Adrenal gland (tissue), 12 donors: ENCODE results near the gene TCERG1L. TPM values are rescaled to one million over a fixed set of nuclear protein-coding genes. Genes with fewer than 3 reads are reported as not detected.

Source experiments
- DNase-seq, 7 donors: peaks; one replicate each; pipeline ENCODE4 v3.0.0-alpha.2; 2019 to 2020
- H3K27ac ChIP-seq, 5 donors: fragments of 200-600 bp; sonication (generic) in 4 of 5; 1 replicate in 3 of 5; 2 replicates in 2 of 5; pipeline versions ENCODE4 v1.5.1 to v1.8.0; 2016 to 2020; ENCODE audit warnings: mild to moderate bottlenecking in 1 of 5
- H3K27me3 ChIP-seq: fragments of 200-600 bp; 2 replicates; pipeline ENCODE4 v1.8.0; 2021
- H3K36me3 ChIP-seq, 2 donors: fragments of 200-600 bp; replicated peaks in 1 of 2; 1 replicate in 1 of 2; 2 replicates in 1 of 2; pipeline versions ENCODE4 v1.5.1 to v1.8.0; 2018 to 2022
- H3K4me1 ChIP-seq, 2 donors: fragments of 200-600 bp; replicated peaks in 1 of 2; 1 replicate in 1 of 2; 2 replicates in 1 of 2; pipeline versions ENCODE4 v1.5.1 to v1.8.0; 2018 to 2021
- H3K4me3 ChIP-seq, 4 donors: fragments of 200-600 bp; sonication (generic) in 3 of 4; one replicate each; pipeline ENCODE4 v1.5.1; 2016 to 2018
- H3K9me3 ChIP-seq, 3 donors: fragments of 200-600 bp; sonication (generic) in 1 of 3; replicated peaks in 1 of 3; 1 replicate in 2 of 3; 2 replicates in 1 of 3; pipeline versions ENCODE4 v1.5.1 to v1.8.0; 2016 to 2021
- CTCF ChIP-seq, 6 experiments: fragments of 450-650 bp in 4 of 6; fragments of 200-600 bp in 2 of 6; sonication (generic) in 1 of 6; IDR thresholded peaks; 1 replicate in 5 of 6; 2 replicates in 1 of 6; pipeline versions ENCODE4 v1.5.1 to v1.8.0; 2016 to 2021; ENCODE audit warnings: antibody characterized with exemption in 6 of 6, mild to moderate bottlenecking in 2 of 6, moderate library complexity in 1 of 6
- POLR2A ChIP-seq, 2 donors: fragments of 450-650 bp; IDR thresholded peaks; one replicate each; pipeline ENCODE4 v1.6.1; 2017; ENCODE audit warnings: antibody characterized with exemption in 2 of 2, mild to moderate bottlenecking in 2 of 2, moderate library complexity in 1 of 2
- WGBS, 4 donors: extraction: QIAGEN DNeasy Blood & Tissue Kit in 2 of 4; methylation state at CpG; one replicate each; pipeline versions ENCODE4 v1.1.5 to v1.1.7; 2013 to 2017; 5-methylcytosine and 5-hydroxymethylcytosine counted together
- intact Hi-C, 2 donors: fragments of 100-400 bp; cut with DNase I; formaldehyde crosslinking; loops; one replicate each; pipeline versions ENCODE4 v1.14.1 to v1.15.0; 2022 to 2023
- polyA plus RNA-seq, 3 donors: library from polyadenylated mRNA; stranded (reverse); fragments of 200-250 nt in 2 of 3; fragments of 350-450 nt in 1 of 3; fragmentation: Illumina TruSeq in 1 of 3; extraction: RNeasy Lipid Tissue Mini Kit (QIAGEN cat#74804) in 1 of 3; gene quantifications; one replicate each; pipeline ENCODE4 v1.2.3, GENCODE V29; 2013 to 2014
- total RNA-seq, 9 donors: library from RNA; depleted of rRNA in 4 of 9; stranded (reverse); fragments of >200 nt in 4 of 9; fragments of 120-200 nt in 1 of 9; fragmentation: NEBNext Ultra II Directional in 1 of 9; extraction: Animal tissue kit (Norgen Biotek cat#: 25700) in 1 of 9; gene quantifications; one replicate each; pipeline versions ENCODE4 v1.1.0 to v1.2.4, GENCODE V29; 2013 to 2023
- donor health status: healthy with polysubstance abuse.
- donor health status: Bipolar disorder and iron deficiency.
- donor health status: DM: yes; HTN: yes; CAD: no.
- donor health status: DM: no; HTN: no; CAD: no.
- donor health status: DM: no; HTN: no; CAD: no.
- donor health status: DM: yes; HTN: yes; CAD: no.

Gene TCERG1L
- total and polyA plus RNA-seq, 12 donors, result 0.17 to 3.4 (median 0.97) TPM

- Histone ChIP-seq H3K4me1 (no peaks in the 10 kb centered on the region), H3K9me3 (no peaks in the 10 kb centered on the region), H3K27me3 (no peaks in the 10 kb centered on the region), H3K36me3 (no peaks in the 10 kb centered on the region), H3K4me3 (no peak overlapping the region), H3K27ac (no peak overlapping the region)
- 84 to 94% (median 90%) methylated on average over 6 of the region's 6 CpGs for WGBS, 4 donors
- DNase-seq, result no peak
- intact Hi-C loops, result no loop called here
- no peak for TF ChIP-seq POLR2A (IDR thresholded peaks at IDR 0.05)
- TF ChIP-seq CTCF (IDR thresholded peaks at IDR 0.05), result no peak
These were observed 95.7 kb downstream of the TCERG1L start for GRCh38 chr10:131215776-131216175.

DNA sequence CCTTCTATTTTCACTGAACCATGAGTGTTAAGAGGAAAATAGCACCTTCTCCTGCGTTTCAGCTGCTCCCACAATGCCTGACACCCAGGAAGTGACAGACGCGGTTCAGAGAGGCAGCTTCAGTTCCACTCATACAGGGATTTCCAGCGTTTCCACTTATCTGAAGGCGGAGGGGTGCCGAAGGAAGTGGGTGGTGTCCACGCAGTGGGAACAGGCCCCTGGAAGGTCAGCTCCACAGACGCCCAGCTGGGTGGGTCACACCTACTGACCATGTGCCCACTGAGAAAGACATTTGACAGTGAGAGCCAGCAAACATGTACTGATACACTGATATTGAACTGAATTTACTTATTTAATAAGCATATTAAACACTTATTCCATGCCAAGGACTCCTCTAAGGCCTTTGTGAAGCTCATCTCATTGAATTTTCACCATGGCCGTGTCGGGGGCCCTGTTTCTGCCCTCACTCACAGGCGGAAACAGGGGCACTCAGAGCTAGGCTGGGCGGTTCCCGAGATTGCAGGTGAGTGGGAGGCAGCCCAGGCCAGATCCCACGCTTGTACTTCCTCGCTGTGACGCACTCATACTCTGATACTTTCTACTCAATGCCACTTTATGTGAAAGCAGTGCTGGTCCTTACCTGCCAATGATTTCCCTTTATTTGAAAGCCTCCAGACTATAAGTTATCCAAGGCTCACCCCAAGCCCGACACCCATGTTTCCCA, 96.8 kb downstream of the TCERG1L start:
- intact Hi-C loops, result no loop called here
- Histone ChIP-seq H3K4me1 (no peaks in the 10 kb centered on the region), H3K9me3 (no peaks in the 10 kb centered on the region), H3K27ac (no peak overlapping the region), H3K27me3 (no peaks in the 10 kb centered on the region), H3K4me3 (no peak overlapping the region), H3K36me3 (no peaks in the 10 kb centered on the region)
- WGBS, 4 donors, result 87 to 92% (median 90%) methylated on average over 16 to 17 of the region's 17 CpGs
- TF ChIP-seq POLR2A (IDR thresholded peaks at IDR 0.05) (no peak), CTCF (IDR thresholded peaks at IDR 0.05) (no peak)
- peak in 1 of 7 donors; percentile 29 for DNase-seq

- H3K4me1 ChIP-seq, result no peaks in the 10 kb centered on the region
- no peak overlapping the region for H3K27ac ChIP-seq
- no peaks in the 10 kb centered on the region for H3K36me3 ChIP-seq
- peak in 1 of 7 donors; percentile 21 for DNase-seq
- intact Hi-C loops, result no loop called here
- no peak for TF ChIP-seq POLR2A (IDR thresholded peaks at IDR 0.05)
- no peak for TF ChIP-seq CTCF (IDR thresholded peaks at IDR 0.05)
- no peaks in the 10 kb centered on the region for H3K9me3 ChIP-seq
- H3K27me3 ChIP-seq, result no peaks in the 10 kb centered on the region
- WGBS, 4 donors, result 77 to 83% (median 80%) methylated on average over 8 to 9 of the region's 9 CpGs
- H3K4me3 ChIP-seq, result no peak overlapping the region
These were observed 97.6 kb downstream of the TCERG1L start for GRCh38 chr10:131213741-131214505.

DNA sequence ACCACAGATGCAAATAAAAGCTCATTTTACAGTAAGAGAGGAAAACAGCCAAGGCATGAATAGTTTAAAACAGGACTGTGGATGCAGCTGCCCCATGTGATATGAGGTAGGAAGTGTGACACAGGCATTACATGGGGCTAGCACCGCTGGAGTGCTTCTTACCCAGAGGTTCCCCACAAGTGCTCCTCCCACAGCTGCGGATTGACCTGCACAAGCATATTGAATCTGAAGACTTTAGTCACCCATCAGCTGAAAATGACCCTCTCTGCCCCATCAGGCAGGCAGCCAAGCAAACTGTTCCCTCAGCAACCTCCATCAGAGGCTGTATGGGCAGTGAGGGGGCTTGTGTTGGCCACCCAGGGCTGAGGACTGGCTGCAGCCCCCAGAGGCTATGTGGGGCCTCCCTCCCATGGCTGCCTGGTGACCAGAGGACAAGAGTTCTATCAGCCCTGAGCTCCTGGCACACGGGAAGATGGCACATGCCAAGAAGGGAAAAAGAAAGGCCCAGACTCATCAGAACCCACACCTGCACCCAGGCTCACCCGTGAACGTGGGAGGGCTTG, 98.7 kb downstream of the TCERG1L start:
- intact Hi-C loops, result no loop called here
- DNase-seq, result peak in 1 of 7 donors; percentile 51
- H3K4me1 ChIP-seq, result no peaks in the 10 kb centered on the region
- H3K9me3 ChIP-seq, result no peaks in the 10 kb centered on the region
- TF ChIP-seq POLR2A (IDR thresholded peaks at IDR 0.05) (no peak), CTCF (IDR thresholded peaks at IDR 0.05) (no peak)
- no peaks in the 10 kb centered on the region for H3K27me3 ChIP-seq
- no peak overlapping the region for H3K4me3 ChIP-seq
- H3K27ac ChIP-seq, result no peak overlapping the region
- 64 to 88% (median 82%) methylated on average over 3 to 5 of the region's 5 CpGs for WGBS, 4 donors
- no peaks in the 10 kb centered on the region for H3K36me3 ChIP-seq
